Measurements from ENCODE around the gene MRPL52.

GRCh38 chr14:22780941-22781300 lies 48.8 kb upstream of the MRPL52 start:
- TF ChIP-seq CTCF (IDR thresholded peaks at IDR 0.05) (no peak), POLR2A (IDR thresholded peaks at IDR 0.05; ENCODE audit: low read depth) (no peak), EP300 (IDR thresholded peaks at IDR 0.05) (no peak), POLR2AphosphoS5 (IDR thresholded peaks at IDR 0.05) (no peak)

Measured in esophagus muscularis mucosa (tissue), 4 donors.